COR-L47 (cell line): ENCODE results near the gene HIPK2.

Experiments
- DNase-seq: peaks from one replicate; lab custom pipeline; 2025; lab: John Stamatoyannopoulos, UW

The HIPK2 gene

GRCh38 chr7:139735912-139736595 lies 41.7 kb downstream of the HIPK2 start:
- DNase-seq, result no peak

DNA sequence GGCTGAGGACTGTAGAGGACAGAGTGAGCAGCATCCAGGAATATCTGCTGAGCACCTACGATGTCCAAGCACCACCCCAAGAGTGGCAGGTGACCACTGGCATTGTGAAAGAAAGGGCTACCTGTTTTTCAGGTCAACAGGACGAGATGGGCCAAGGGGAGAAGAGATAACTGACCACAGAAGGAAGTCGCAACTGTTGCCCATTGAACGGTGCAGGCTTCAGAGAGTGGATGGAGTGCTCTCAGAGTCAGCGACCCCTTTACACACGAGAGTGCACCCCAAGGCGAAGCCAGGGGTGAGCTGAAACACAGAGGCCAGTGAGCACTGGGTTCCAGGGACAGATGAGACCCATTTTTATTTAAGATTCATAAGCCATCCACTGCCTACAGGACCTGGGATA lies 42.3 kb downstream of the HIPK2 start:
- DNase-seq, result no peak

DNA sequence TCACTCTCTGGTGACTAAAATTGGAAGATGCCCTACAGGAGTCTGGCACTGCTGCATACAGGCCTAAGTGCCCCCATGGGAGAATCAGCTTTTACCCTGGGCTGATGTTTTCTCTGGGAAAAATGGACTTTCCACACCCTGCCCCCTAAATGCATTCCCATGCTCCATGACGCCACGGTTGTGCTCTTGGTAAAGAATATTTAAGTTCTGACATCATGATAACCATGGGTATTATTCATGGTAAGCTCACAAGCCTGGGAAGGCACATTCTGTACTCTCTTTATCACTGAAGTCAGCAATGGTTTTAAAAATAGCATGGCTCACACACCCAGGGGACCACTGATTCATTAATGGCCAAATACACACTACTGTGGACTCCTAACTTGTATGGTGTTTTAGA lies 43.4 kb downstream of the HIPK2 start:
- no peak for DNase-seq

- DNase-seq, result no peak
Observed at GRCh38 chr7:139733751-139734150, 44.0 kb downstream of the HIPK2 start.

- DNase-seq, result no peak
Observed at GRCh38 chr7:139732471-139733167, 45.2 kb downstream of the HIPK2 start.

DNA sequence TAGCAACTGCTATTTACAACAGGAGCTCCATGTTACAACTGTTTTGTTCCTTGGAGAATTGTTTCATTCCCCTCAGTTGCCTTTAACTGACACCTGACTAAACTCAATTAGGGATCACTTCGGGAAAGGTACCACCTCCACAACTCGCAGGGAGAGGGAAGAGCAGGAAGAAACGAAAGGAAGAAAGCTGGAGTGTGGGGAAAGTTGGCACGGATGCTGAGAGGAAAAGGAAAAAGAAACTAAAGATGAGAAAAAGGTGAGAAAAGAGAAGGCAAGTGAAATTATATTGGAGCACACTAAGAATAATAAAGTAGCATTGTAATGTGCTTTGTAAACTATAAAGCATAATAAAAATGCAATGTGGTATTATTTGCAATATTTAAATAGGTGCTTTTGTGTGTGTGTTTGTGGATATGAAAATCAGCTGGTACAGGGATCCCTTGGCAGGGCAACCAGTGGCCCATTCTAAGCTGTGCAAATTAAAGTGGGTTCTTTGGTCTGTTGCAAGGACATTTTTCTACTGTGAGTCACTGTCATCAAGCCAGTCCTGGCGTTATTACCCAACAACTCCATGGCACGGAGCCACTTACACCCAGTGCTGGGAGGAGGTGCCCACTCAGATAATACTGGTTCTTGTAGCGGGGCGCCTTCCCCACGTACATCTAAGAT lies 45.9 kb downstream of the HIPK2 start:
- peak; percentile 14 for DNase-seq

GRCh38 chr7:139730746-139731612 lies 46.8 kb downstream of the HIPK2 start:
- peak; percentile 21 for DNase-seq

GRCh38 chr7:139728203-139728602 lies 49.6 kb downstream of the HIPK2 start:
- DNase-seq, result no peak

GRCh38 chr7:139727151-139727705 lies 50.6 kb downstream of the HIPK2 start:
- no peak for DNase-seq

DNA sequence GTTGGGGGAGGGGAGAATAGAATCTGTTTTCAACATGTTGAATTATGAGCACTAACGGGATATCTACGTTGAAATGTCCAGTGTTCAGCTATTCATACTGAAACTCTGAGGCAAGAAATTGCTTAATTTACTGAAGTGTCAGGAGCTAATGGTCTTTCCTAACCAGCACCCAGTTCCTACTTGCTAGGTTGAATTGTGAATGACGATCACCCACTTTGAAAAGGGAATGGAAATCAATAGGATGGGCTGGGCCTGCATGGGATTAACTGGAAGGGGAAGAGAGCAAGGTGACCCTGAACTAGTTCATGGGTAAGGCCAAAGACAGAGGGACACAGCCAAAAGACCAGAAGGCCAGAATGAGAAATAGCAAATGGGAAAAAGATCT lies 51.3 kb downstream of the HIPK2 start:
- no peak for DNase-seq

GRCh38 chr7:139725858-139726484 lies 51.8 kb downstream of the HIPK2 start:
- no peak for DNase-seq

- DNase-seq, result no peak
Observed at GRCh38 chr7:139725077-139725476, 52.7 kb downstream of the HIPK2 start.

- DNase-seq, result no peak
Observed at GRCh38 chr7:139722604-139723003, 55.2 kb downstream of the HIPK2 start.

- DNase-seq, result no peak
Observed at GRCh38 chr7:139721821-139722220, 56.0 kb downstream of the HIPK2 start.

DNA sequence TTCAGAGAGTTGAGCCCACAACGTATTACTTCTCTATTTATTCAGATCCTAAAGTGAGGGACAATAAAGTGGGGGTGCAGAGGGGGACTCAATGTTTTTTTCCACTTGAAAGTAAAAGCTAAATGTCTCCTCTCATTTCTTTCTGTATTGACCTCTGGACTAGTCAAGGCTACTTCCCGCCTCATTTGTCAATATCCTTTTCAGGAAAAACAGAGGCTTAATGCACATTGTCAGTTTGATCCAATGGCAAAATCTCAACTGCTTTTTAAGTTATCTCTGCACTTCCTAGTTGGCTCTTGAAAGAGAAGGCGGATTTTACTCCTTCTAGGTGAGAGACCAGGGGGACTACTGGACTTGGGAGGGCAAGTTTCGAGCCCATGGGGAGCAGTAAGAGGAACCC lies 56.4 kb downstream of the HIPK2 start:
- no peak for DNase-seq

GRCh38 chr7:139720705-139721231 lies 57.0 kb downstream of the HIPK2 start:
- no peak for DNase-seq

GRCh38 chr7:139720186-139720585 lies 57.6 kb downstream of the HIPK2 start:
- no peak for DNase-seq

DNA sequence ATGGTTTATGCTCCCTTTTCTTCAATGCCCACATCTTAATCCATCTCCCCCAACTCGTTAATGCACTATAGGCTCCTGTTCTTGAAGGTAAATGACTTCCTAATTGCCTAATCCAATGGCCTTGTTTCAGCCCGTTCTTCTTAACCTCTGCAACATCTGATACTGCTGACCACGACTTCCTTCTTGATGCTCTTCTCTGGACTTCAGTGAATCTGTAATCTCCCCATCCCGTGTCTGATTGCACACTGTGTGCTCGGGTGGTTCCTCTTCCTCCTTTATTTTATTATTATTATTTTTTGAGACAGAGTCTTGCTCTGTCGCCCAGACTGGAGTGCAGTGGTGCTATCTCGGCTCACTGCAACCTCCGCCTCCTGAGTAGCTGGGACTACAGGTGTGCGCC lies 58.9 kb downstream of the HIPK2 start:
- DNase-seq, result no peak

GRCh38 chr7:139718141-139718540 lies 59.7 kb downstream of the HIPK2 start:
- DNase-seq, result no peak

DNA sequence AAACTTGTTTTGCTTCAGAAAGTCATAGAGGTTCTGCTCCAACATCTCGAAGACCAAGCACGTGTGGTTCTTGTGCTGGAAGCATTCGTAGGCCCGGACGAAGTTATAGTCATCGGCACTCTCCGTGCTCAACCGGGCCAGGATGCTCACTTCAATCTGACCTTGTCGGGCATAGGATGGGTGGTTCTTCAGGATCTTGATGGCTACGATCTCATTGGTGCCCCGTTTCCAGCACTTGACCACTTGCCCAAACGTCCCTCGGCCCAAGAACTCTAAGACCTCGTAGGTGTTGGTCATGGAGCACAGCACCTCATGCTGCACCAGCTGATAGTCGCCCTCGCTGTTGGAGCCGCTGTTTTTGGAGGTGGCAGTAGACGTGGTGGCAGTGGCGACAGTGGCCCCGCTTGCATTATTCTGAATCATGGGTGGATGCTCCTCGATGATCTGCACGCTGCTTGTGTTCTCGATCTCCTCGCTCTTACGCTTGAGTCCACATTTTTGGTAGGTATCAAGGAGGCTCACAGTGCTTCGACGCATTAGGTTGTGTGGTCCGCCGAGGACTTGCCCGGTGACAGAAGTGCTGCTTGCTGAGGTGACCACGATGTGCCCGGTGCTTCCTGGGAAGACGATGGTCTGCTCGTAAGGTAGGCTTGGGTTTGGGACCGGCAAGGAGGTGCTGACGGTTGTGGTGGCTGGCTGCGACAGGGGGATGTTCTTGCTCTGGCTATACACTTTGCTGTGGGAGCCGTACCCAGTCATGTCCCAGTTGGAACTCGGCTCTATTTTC lies 61.4 kb downstream of the HIPK2 start:
- no peak for DNase-seq
